ENCODE results near the gene RBP3. TPM values are rescaled to one million over a fixed set of nuclear protein-coding genes. Genes with fewer than 3 reads are reported as not detected.

RBP3 gene
- total and polyA plus RNA-seq, 2 donors (not counting 3 experiments of a cell fraction or from before 2014, with no cell fraction given) = not detected

- no peaks in the 10 kb centered on the region for H3K9me1 ChIP-seq (replicated peaks; ENCODE audit: control insufficient read depth, extremely low read depth, insufficient read depth, low read length)
- H3K27me3 ChIP-seq (ENCODE audit: control insufficient read depth in 2 of 2, insufficient read depth in 2 of 2, low read length in 2 of 2) = no peaks in the 10 kb centered on the region
- BruUV-seq (replicated peaks) = no TSS peak
- no peaks in the 10 kb centered on the region for H4K20me1 ChIP-seq (replicated peaks; ENCODE audit: control insufficient read depth, extremely low read depth, insufficient read depth, low read length)
- no peak overlapping the region for H3K27ac ChIP-seq (ENCODE audit: insufficient read depth, low read depth, low read length)
- H3K79me2 ChIP-seq (ENCODE audit: control insufficient read depth, insufficient read depth, low read length) = no peaks in the 10 kb centered on the region
- no peak overlapping the region for H3K9ac ChIP-seq (replicated peaks; ENCODE audit: extremely low read depth, insufficient read depth, low read length)
- H2AFZ ChIP-seq (ENCODE audit: low read depth, low read length) = no peak overlapping the region
- no peak overlapping the region for H3K4me2 ChIP-seq (ENCODE audit: insufficient read depth, low read length)
- DNase-seq (ENCODE audit: low read depth, low spot score) (no peak), FAIRE-seq (no peak)
- TF ChIP-seq MYC (IDR thresholded peaks at IDR 0.05; ENCODE audit: low read depth, low read length) = no peak
- no peak for TF ChIP-seq POLR2AphosphoS5 (IDR thresholded peaks at IDR 0.05; ENCODE audit: insufficient read depth, low read depth, low read length)
- CTCF ChIA-PET = no interaction called here
- H3K36me3 ChIP-seq (ENCODE audit: control insufficient read depth in 2 of 2, extremely low read depth in 1 of 2, insufficient read depth in 2 of 2, low read length in 2 of 2) = no peaks in the 10 kb centered on the region
- intact Hi-C loops (cut with micrococcal nuclease) = no loop called here
- POLR2A ChIA-PET = no interaction called here
- H3K4me1 ChIP-seq (ENCODE audit: control insufficient read depth, extremely low read depth, insufficient read depth, low read length) = no peaks in the 10 kb centered on the region
- H3K4me3 ChIP-seq (replicated peaks in 1 of 3; ENCODE audit: insufficient read depth in 1 of 3, low read depth in 1 of 3, low read length in 3 of 3) = no peak overlapping the region
- dilution Hi-C loops (cut with MboI; ENCODE audit: extremely low pct_ligation_motif_present, low sequenced_read_pairs) = no loop called here
- H3K9me3 ChIP-seq (replicated peaks; ENCODE audit: control insufficient read depth, insufficient read depth, low read length) = no peaks in the 10 kb centered on the region
These were observed 17.8 kb upstream of the RBP3 start for GRCh38 chr10:47330366-47330765.

- Histone ChIP-seq H3K9me1 (replicated peaks; ENCODE audit: control insufficient read depth, extremely low read depth, insufficient read depth, low read length) (no peaks in the 10 kb centered on the region), H3K27me3 (ENCODE audit: control insufficient read depth in 2 of 2, insufficient read depth in 2 of 2, low read length in 2 of 2) (no peaks in the 10 kb centered on the region), H2AFZ (ENCODE audit: low read depth, low read length) (no peak overlapping the region), H3K27ac (ENCODE audit: insufficient read depth, low read depth, low read length) (no peak overlapping the region), H3K36me3 (ENCODE audit: control insufficient read depth in 2 of 2, extremely low read depth in 1 of 2, insufficient read depth in 2 of 2, low read length in 2 of 2) (no peaks in the 10 kb centered on the region), H4K20me1 (replicated peaks; ENCODE audit: control insufficient read depth, extremely low read depth, insufficient read depth, low read length) (no peaks in the 10 kb centered on the region), H3K9ac (replicated peaks; ENCODE audit: extremely low read depth, insufficient read depth, low read length) (no peak overlapping the region), H3K4me1 (ENCODE audit: control insufficient read depth, extremely low read depth, insufficient read depth, low read length) (no peaks in the 10 kb centered on the region), H3K9me3 (replicated peaks; ENCODE audit: control insufficient read depth, insufficient read depth, low read length) (no peaks in the 10 kb centered on the region), H3K4me3 (replicated peaks in 1 of 3; ENCODE audit: insufficient read depth in 1 of 3, low read depth in 1 of 3, low read length in 3 of 3) (no peak overlapping the region), H3K79me2 (ENCODE audit: control insufficient read depth, insufficient read depth, low read length) (no peaks in the 10 kb centered on the region), H3K4me2 (ENCODE audit: insufficient read depth, low read length) (no peak overlapping the region)
- POLR2A ChIA-PET = no interaction called here
- DNase-seq (ENCODE audit: low read depth, low spot score) (no peak), FAIRE-seq (no peak)
- TF ChIP-seq JUN (IDR thresholded peaks at IDR 0.05; ENCODE audit: borderline replicate concordance, insufficient read depth, insufficient read length, low read depth) (no peak), POLR2AphosphoS5 (IDR thresholded peaks at IDR 0.05; ENCODE audit: insufficient read depth, low read depth, low read length) (no peak), POLR2A (IDR thresholded peaks at IDR 0.05; ENCODE audit: low read depth, low read length) (no peak), MYC (IDR thresholded peaks at IDR 0.05; ENCODE audit: low read depth, low read length) (no peak), MAX (IDR thresholded peaks at IDR 0.05; ENCODE audit: insufficient read depth, insufficient read length) (no peak), EZH2 (IDR thresholded peaks at IDR 0.05; ENCODE audit: borderline replicate concordance, low read depth, low read length, severe bottlenecking) (no peak), CTCF (IDR thresholded peaks at IDR 0.05; ENCODE audit: extremely low read depth in 1 of 2, insufficient read depth in 1 of 2, low read depth in 1 of 2, low read length in 2 of 2) (no peak), FOS (IDR thresholded peaks at IDR 0.05; ENCODE audit: borderline replicate concordance, insufficient read depth, low read length) (no peak), GATA2 (IDR thresholded peaks at IDR 0.05; ENCODE audit: insufficient read depth, insufficient read length, low read depth, low read length) (no peak)
- no TSS peak for BruUV-seq (replicated peaks)
- intact Hi-C loops (cut with micrococcal nuclease) (no loop called here), dilution Hi-C loops (cut with MboI; ENCODE audit: extremely low pct_ligation_motif_present, low sequenced_read_pairs) (no loop called here)
- CTCF ChIA-PET = no interaction called here
These were observed 17.4 kb upstream of the RBP3 start for GRCh38 chr10:47330804-47331203.

Data from endothelial cell of umbilical vein (primary cell).